T-cell (primary cell): ENCODE results near the gene ENTPD3. TPM values are rescaled to one million over a fixed set of nuclear protein-coding genes. Genes with fewer than 3 reads are reported as not detected.

Experiments
- ATAC-seq, 4 experiments: fragments of 200-7000 bp in 3 of 4; fragments of 150-1000 bp in 1 of 4; cut with Tn5 transposase; replicated peaks in 1 of 4; 1 replicate in 3 of 4; 2 replicates in 1 of 4; pipeline ENCODE4 v1.10.0; 2021; ENCODE audit warnings: moderate library complexity in 3 of 4, mild to moderate bottlenecking in 2 of 4, moderate number of reproducible peaks in 1 of 4
- CTCF ChIA-PET, 2 donors: fragments of 300-600 bp; sonication (Branson Sonifier 250); formaldehyde crosslinking; loops; one replicate each; lab custom pipeline; 2022; ENCODE audit warnings: antibody characterized with exemption in 2 of 2; lab: Charles Lee
- POLR2A ChIA-PET, 2 donors: fragments of 300-600 bp; sonication (Branson Sonifier 250); formaldehyde crosslinking; loops; one replicate each; lab custom pipeline; 2022; ENCODE audit warnings: antibody characterized with exemption in 2 of 2; lab: Charles Lee
- DNase-seq, 35 experiments: peaks; one replicate each; pipeline versions ENCODE4 v3.0.0 to v3.0.0-alpha.2; 2013 to 2023
- H3K27ac ChIP-seq: one replicate; pipeline ENCODE4 v1.5.1; 2013; ENCODE audit warnings: low read length
- H3K27me3 ChIP-seq, 2 experiments: replicated peaks in 1 of 2; 1 replicate in 1 of 2; 2 replicates in 1 of 2; pipeline versions ENCODE4 v1.6.1 to v1.7.0; 2013; ENCODE audit warnings: low read length in 1 of 2, mixed read lengths in 1 of 2; ENCODE audit not compliant: control insufficient read depth in 2 of 2, insufficient read depth in 2 of 2; ENCODE audit errors: extremely low read depth in 1 of 2
- H3K36me3 ChIP-seq, 2 donors: 1 replicate in 1 of 2; 2 replicates in 1 of 2; pipeline versions ENCODE4 v1.6.1 to v1.7.0; 2013; ENCODE audit warnings: low read length in 1 of 2; ENCODE audit not compliant: control insufficient read depth in 2 of 2, insufficient read depth in 1 of 2; ENCODE audit errors: extremely low read depth in 1 of 2
- H3K4me1 ChIP-seq, 2 experiments: 1 replicate in 1 of 2; 2 replicates in 1 of 2; pipeline versions ENCODE4 v1.6.1 to v1.7.0; 2013; ENCODE audit warnings: low read length in 2 of 2, mixed read lengths in 1 of 2; ENCODE audit not compliant: insufficient read depth in 2 of 2, control insufficient read depth in 1 of 2; ENCODE audit errors: extremely low read depth in 1 of 2
- H3K4me3 ChIP-seq, 2 donors: 1 replicate in 1 of 2; 2 replicates in 1 of 2; pipeline versions ENCODE4 v1.5.1 to v1.7.0; 2013; ENCODE audit warnings: mild to moderate bottlenecking in 2 of 2, low read length in 1 of 2, moderate library complexity in 1 of 2; ENCODE audit not compliant: control insufficient read depth in 1 of 2; ENCODE audit errors: extremely low read depth in 1 of 2
- H3K9me3 ChIP-seq: 2 replicates; pipeline ENCODE4 v1.7.0; 2013
- H3K27ac Mint-ChIP-seq, 2 donors: one replicate each; pipeline ENCODE4 v1.8.0; 2020 to 2021; ENCODE audit warnings: mild to moderate bottlenecking in 2 of 2, mixed read lengths in 2 of 2
- H3K27me3 Mint-ChIP-seq, 2 donors: one replicate each; pipeline ENCODE4 v1.8.0; 2021 to 2022; ENCODE audit warnings: mixed read lengths in 2 of 2
- H3K36me3 Mint-ChIP-seq: one replicate; pipeline ENCODE4 v1.8.0; 2021; ENCODE audit warnings: mixed read lengths
- H3K4me1 Mint-ChIP-seq, 3 donors: one replicate each; pipeline ENCODE4 v1.8.0; 2020 to 2022; ENCODE audit warnings: mixed read lengths in 3 of 3, mild to moderate bottlenecking in 1 of 3
- H3K4me3 Mint-ChIP-seq, 3 donors: one replicate each; pipeline ENCODE4 v1.8.0; 2020 to 2022; ENCODE audit warnings: mild to moderate bottlenecking in 3 of 3, mixed read lengths in 3 of 3, moderate library complexity in 3 of 3
- H3K9me3 Mint-ChIP-seq, 3 donors: one replicate each; pipeline ENCODE4 v1.8.0; 2020 to 2022; ENCODE audit warnings: mixed read lengths in 3 of 3
- WGBS: methylation state at CpG from one replicate; pipeline ENCODE4 v1.1.5; 2013; ENCODE audit warnings: missing lambda C conversion rate; ENCODE audit not compliant: insufficient coverage; 5-methylcytosine and 5-hydroxymethylcytosine counted together
- total RNA-seq, 35 experiments: library from RNA in 6 of 35; stranded (reverse) in 6 of 35; fragments of 120-200 nt in 1 of 35; gene quantifications; one replicate each; pipeline versions ENCODE4 v1.2.1 to v1.2.4 and lab custom pipeline; 2013 to 2026

The ENTPD3 gene, protein sequence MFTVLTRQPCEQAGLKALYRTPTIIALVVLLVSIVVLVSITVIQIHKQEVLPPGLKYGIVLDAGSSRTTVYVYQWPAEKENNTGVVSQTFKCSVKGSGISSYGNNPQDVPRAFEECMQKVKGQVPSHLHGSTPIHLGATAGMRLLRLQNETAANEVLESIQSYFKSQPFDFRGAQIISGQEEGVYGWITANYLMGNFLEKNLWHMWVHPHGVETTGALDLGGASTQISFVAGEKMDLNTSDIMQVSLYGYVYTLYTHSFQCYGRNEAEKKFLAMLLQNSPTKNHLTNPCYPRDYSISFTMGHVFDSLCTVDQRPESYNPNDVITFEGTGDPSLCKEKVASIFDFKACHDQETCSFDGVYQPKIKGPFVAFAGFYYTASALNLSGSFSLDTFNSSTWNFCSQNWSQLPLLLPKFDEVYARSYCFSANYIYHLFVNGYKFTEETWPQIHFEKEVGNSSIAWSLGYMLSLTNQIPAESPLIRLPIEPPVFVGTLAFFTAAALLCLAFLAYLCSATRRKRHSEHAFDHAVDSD
- not detected for total RNA-seq
- not detected for total RNA-seq (2013)
- total RNA-seq (lab: John Stamatoyannopoulos, UW), result 0 to 0.13 (median 0) reads per million in 29 experiments

- peaks cover 36 to 49% of the 10 kb centered on the region in 2 donors for H3K27me3 Mint-ChIP-seq
- DNase-seq, result peak in 29 of 35 experiments; percentile 2 to 46 (median 21)
- CTCF ChIA-PET, result no interaction called here
Observed at GRCh38 chr3:40387001-40387894, at the start of gene ENTPD3. ENTPD3 (plus strand) TSS chr3:40387184; CDS start chr3:40388058, 874 bp downstream.

DNA sequence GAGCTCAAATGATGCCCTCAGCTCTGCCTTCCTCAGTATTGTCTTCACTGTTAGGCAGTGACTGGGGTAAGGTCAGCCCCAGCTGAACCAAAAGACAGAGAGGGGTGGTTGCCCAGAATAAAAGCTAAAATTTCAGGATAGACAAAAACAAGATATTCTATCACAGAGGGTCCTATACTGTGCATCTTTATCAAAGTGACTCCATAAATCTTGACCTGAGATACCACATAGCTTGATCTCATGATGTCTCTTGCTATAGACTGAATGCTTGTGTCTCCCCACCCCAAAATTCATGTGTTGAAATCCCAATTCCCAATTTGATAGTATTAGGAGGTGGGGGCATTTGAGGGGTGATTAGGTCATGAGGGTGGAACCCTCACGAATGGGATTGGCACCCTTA is 47.1 kb upstream of the ENTPD3 start:
- H3K9me3 Mint-ChIP-seq, result no peaks in the 10 kb centered on the region
- CTCF ChIA-PET, result no interaction called here
- no peak for DNase-seq
- peaks cover 0 to 2% of the 10 kb centered on the region in 2 experiments for H3K27me3 ChIP-seq
- no peaks in the 10 kb centered on the region for H3K4me1 Mint-ChIP-seq
- no peaks in the 10 kb centered on the region for H3K36me3 ChIP-seq
- POLR2A ChIA-PET, result no interaction called here
- no peak for ATAC-seq
- no peaks in the 10 kb centered on the region for H3K4me1 ChIP-seq
- H3K4me3 Mint-ChIP-seq, result no peak overlapping the region
- no CpG with 5 or more reads among the region's 1 CpG for WGBS
- no peak overlapping the region for H3K27ac Mint-ChIP-seq
- no peak overlapping the region for H3K27ac ChIP-seq
- H3K27me3 Mint-ChIP-seq, result peaks cover 0 to 6% of the 10 kb centered on the region in 2 donors
- no peak overlapping the region for H3K4me3 ChIP-seq
- H3K9me3 ChIP-seq, result no peaks in the 10 kb centered on the region
- H3K36me3 Mint-ChIP-seq, result no peaks in the 10 kb centered on the region

More at GRCh38 chr3:40387001-40387894, at the start of gene ENTPD3:
- POLR2A ChIA-PET, result interaction anchor here in 1 of 2 donors (0.6 kb wide), 1 partner anchor 64 kb away, joined by 3 read pairs; no protein-coding TSS in a partner anchor
- Histone ChIP-seq H3K4me1 (peaks cover 0 to 8% of the 10 kb centered on the region in 2 experiments), H3K27me3 (peaks cover 6 to 28% of the 10 kb centered on the region in 2 experiments), H3K9me3 (no peaks in the 10 kb centered on the region), H3K27ac (no peak within 1 kb of the TSS), H3K4me3 (peak within 1 kb of the TSS; percentile 19 to 56), H3K36me3 (no peaks in the 10 kb centered on the region)
- H3K27ac Mint-ChIP-seq, result no peak within 1 kb of the TSS
- WGBS, result 12% methylated on average over 39 of the region's 49 CpGs
- no peaks in the 10 kb centered on the region for H3K36me3 Mint-ChIP-seq
- no peaks in the 10 kb centered on the region for H3K9me3 Mint-ChIP-seq
- peak within 1 kb of the TSS; percentile 58 to 66 (median 62) for H3K4me3 Mint-ChIP-seq
- H3K4me1 Mint-ChIP-seq, result peaks cover 7 to 15% (median 12%) of the 10 kb centered on the region in 3 donors
- ATAC-seq, result peak; percentile 80 to 92 (median 88)

DNA sequence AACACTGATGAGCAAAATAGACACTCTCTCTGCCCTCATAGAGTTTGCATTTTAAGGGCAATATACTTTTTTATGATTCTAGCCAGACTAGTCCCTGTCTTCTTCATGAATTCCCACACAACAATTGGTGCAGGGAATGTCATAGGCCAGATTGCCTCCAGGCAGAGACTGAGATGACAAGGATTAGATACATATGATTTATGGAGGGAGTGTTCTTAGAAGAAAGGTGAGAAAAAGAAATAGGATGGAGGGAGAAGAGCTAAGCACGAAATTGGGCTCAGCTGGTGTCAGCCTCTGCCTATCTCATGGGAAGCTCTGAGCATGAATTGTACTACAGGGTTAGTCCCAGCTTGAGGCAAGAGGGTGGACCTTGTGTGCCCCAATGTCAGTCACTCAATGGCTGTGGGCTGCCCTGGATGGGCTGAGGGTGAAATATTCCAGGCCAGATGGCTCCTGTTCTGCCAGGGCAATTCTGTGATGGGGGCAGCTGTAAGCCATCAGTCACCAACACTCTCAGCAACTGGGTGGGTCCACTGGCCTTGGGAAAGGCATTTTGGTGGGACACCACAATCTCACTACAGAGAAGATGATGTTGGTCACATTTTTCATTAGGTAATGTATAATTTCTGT is 46.3 kb upstream of the ENTPD3 start:
- ChIA-PET CTCF (no interaction called here), POLR2A (no interaction called here)
- Mint-ChIP-seq H3K9me3 (no peaks in the 10 kb centered on the region), H3K27ac (no peak overlapping the region), H3K4me1 (no peaks in the 10 kb centered on the region), H3K36me3 (no peaks in the 10 kb centered on the region), H3K27me3 (peaks cover 0 to 7% of the 10 kb centered on the region in 2 donors), H3K4me3 (no peak overlapping the region)
- no peak overlapping the region for H3K4me3 ChIP-seq
- H3K36me3 ChIP-seq, result no peaks in the 10 kb centered on the region
- H3K4me1 ChIP-seq, result no peaks in the 10 kb centered on the region
- no CpG with 5 or more reads among the region's 1 CpG for WGBS
- no peaks in the 10 kb centered on the region for H3K9me3 ChIP-seq
- peaks cover 0 to 2% of the 10 kb centered on the region in 2 experiments for H3K27me3 ChIP-seq
- DNase-seq, result no peak
- no peak overlapping the region for H3K27ac ChIP-seq
- no peak for ATAC-seq

- Mint-ChIP-seq H3K27ac (no peak overlapping the region), H3K9me3 (no peaks in the 10 kb centered on the region), H3K27me3 (peaks cover 0 to 12% of the 10 kb centered on the region in 2 donors), H3K4me1 (no peaks in the 10 kb centered on the region), H3K4me3 (no peak overlapping the region), H3K36me3 (no peaks in the 10 kb centered on the region)
- ATAC-seq (no peak), DNase-seq (no peak)
- ChIA-PET POLR2A (no interaction called here), CTCF (interaction anchor here (0.7 to 0.8 kb wide), 3 partner anchors 13 to 1497 kb away, joined by 4 to 5 read pairs (median 4); no protein-coding TSS in a partner anchor)
- Histone ChIP-seq H3K27ac (no peak overlapping the region), H3K4me3 (no peak overlapping the region), H3K9me3 (no peaks in the 10 kb centered on the region), H3K27me3 (peaks cover 0 to 2% of the 10 kb centered on the region in 2 experiments), H3K4me1 (no peaks in the 10 kb centered on the region), H3K36me3 (no peaks in the 10 kb centered on the region)
Observed at GRCh38 chr3:40341671-40342070, 45.3 kb upstream of the ENTPD3 start.

DNA sequence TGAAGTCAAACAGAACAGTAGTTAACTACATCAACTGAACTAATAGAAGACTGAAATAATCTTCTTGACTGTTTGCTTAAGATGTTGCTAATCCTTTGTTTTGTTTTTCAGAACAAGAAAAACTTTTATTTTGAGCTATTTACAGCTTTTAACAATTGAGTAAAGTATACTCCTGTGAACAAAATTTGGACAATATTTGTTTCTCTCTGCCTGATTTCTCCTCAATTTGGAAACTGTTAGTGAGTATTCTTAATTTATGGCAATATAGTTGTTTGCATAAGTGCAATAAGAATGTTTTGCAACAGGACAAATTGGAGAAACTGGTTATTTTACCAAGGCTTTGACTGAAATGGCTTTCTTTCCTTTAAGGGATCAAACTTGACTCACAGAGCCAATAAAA is 36.5 kb upstream of the ENTPD3 start:
- Mint-ChIP-seq H3K4me3 (no peak overlapping the region), H3K4me1 (no peaks in the 10 kb centered on the region), H3K36me3 (no peaks in the 10 kb centered on the region), H3K27me3 (peaks cover 17 to 33% of the 10 kb centered on the region in 2 donors), H3K27ac (no peak overlapping the region), H3K9me3 (peaks cover 0 to 15% (median 10%) of the 10 kb centered on the region in 3 donors)
- DNase-seq (no peak), ATAC-seq (no peak)
- no peaks in the 10 kb centered on the region for H3K4me1 ChIP-seq
- no peaks in the 10 kb centered on the region for H3K36me3 ChIP-seq
- ChIA-PET POLR2A (no interaction called here), CTCF (interaction anchor here in 1 of 2 donors (0.6 kb wide), 1 partner anchor 28 kb away, joined by 9 read pairs; no protein-coding TSS in a partner anchor)
- H3K27ac ChIP-seq, result no peak overlapping the region
- H3K4me3 ChIP-seq, result no peak overlapping the region
- H3K9me3 ChIP-seq, result no peaks in the 10 kb centered on the region
- peaks cover 0 to 14% of the 10 kb centered on the region in 2 experiments for H3K27me3 ChIP-seq
